IMR-90 (cell line): ENCODE data around the gene NAT10. TPM values are rescaled to one million over a fixed set of nuclear protein-coding genes. Genes with fewer than 3 reads are reported as not detected.
A peak's percentile ranks its signal among the peaks of the same experiment; 100 is the strongest.

Experiments used
- ATAC-seq: fragments of 200-7000 bp; cut with Tn5 transposase; 2 replicates; pipeline ENCODE4 v1.9.1; 2020; ENCODE audit warnings: low read depth, mild to moderate bottlenecking, moderate library complexity
- BruUV-seq: library from RNA; stranded (reverse); fragments of 400-500 nt; replicated peaks from 2 replicates; lab custom pipeline; 2021; lab: Mats Ljungman, UMichigan
- CTCF ChIA-PET: fragments of 300-600 bp; formaldehyde crosslinking; extraction: SDS; loops from one replicate; lab custom pipeline; 2021; ENCODE audit warnings: antibody characterized with exemption; lab: Yijun Ruan, JAX
- POLR2A ChIA-PET: fragments of 300-600 bp; sonication (Branson Sonifier 250); formaldehyde crosslinking; loops from one replicate; lab custom pipeline; 2022; ENCODE audit warnings: antibody characterized with exemption; ENCODE audit not compliant: unreplicated experiment; lab: Charles Lee
- DNase-seq: peaks from one replicate; pipeline ENCODE4 v3.0.0; 2013
- H2AFZ ChIP-seq: replicated peaks from 2 replicates; pipeline ENCODE3; 2013; ENCODE audit warnings: low read length, mild to moderate bottlenecking; ENCODE audit not compliant: poor library complexity
- H2AK5ac ChIP-seq: 2 replicates; pipeline ENCODE4 v1.6.1; 2013; ENCODE audit warnings: low read depth, low read length, inconsistent platforms
- H2AK9ac ChIP-seq: replicated peaks from 2 replicates; pipeline ENCODE3; 2013; ENCODE audit warnings: mild to moderate bottlenecking, low read depth, low read length, moderate library complexity; ENCODE audit not compliant: poor library complexity
- H2BK120ac ChIP-seq: 2 replicates; pipeline ENCODE4 v1.6.1; 2013; ENCODE audit warnings: low read depth, low read length, inconsistent platforms
- H2BK15ac ChIP-seq: 3 replicates; pipeline ENCODE4 v1.6.1; 2013; ENCODE audit warnings: low read depth, low read length, inconsistent platforms
- H2BK20ac ChIP-seq: 2 replicates; pipeline ENCODE4 v1.6.1; 2013; ENCODE audit warnings: low read depth, mild to moderate bottlenecking, inconsistent platforms, low read length, moderate library complexity
- H2BK5ac ChIP-seq: 2 replicates; pipeline ENCODE4 v1.6.1; 2013; ENCODE audit warnings: mild to moderate bottlenecking, low read depth, low read length, inconsistent platforms; ENCODE audit not compliant: poor library complexity, severe bottlenecking
- H3K14ac ChIP-seq: replicated peaks from 2 replicates; pipeline ENCODE4 v1.6.1; 2013; ENCODE audit warnings: low read depth, low read length, inconsistent platforms
- H3K18ac ChIP-seq: 2 replicates; pipeline ENCODE4 v1.6.1; 2013; ENCODE audit warnings: low read depth, low read length, control low read depth
- H3K23ac ChIP-seq: 2 replicates; pipeline ENCODE4 v1.6.1; 2013; ENCODE audit warnings: low read depth, low read length, inconsistent platforms
- H3K27ac ChIP-seq: 2 replicates; pipeline ENCODE4 v1.5.1; 2013; ENCODE audit warnings: mild to moderate bottlenecking, control low read depth, low read length; ENCODE audit not compliant: insufficient read depth
- H3K27me3 ChIP-seq: 2 replicates; pipeline ENCODE4 v1.6.1; 2013; ENCODE audit warnings: low read length; ENCODE audit not compliant: control insufficient read depth, insufficient read depth
- H3K36me3 ChIP-seq: 2 replicates; pipeline ENCODE4 v1.6.1; 2013; ENCODE audit warnings: low read length, mixed read lengths; ENCODE audit not compliant: control insufficient read depth, insufficient read depth
- H3K4ac ChIP-seq: 2 replicates; pipeline ENCODE4 v1.6.1; 2013; ENCODE audit warnings: low read depth, low read length, inconsistent platforms
- H3K4me1 ChIP-seq: 2 replicates; pipeline ENCODE4 v1.6.1; 2013; ENCODE audit warnings: low read length, mixed read lengths; ENCODE audit not compliant: control insufficient read depth, insufficient read depth
- H3K4me2 ChIP-seq: 2 replicates; pipeline ENCODE4 v1.6.1; 2013; ENCODE audit warnings: low read depth, mild to moderate bottlenecking, control low read depth, low read length, moderate library complexity
- H3K4me3 ChIP-seq: 2 replicates; pipeline ENCODE4 v1.5.1; 2013; ENCODE audit warnings: low read depth, mild to moderate bottlenecking, control low read depth, low read length, moderate library complexity; ENCODE audit not compliant: insufficient read depth
- H3K56ac ChIP-seq: 2 replicates; pipeline ENCODE4 v1.6.1; 2013; ENCODE audit warnings: low read length, inconsistent platforms; ENCODE audit not compliant: insufficient read depth; ENCODE audit errors: extremely low read depth
- H3K79me1 ChIP-seq, 2 experiments: 2 replicates each; pipeline ENCODE4 v1.6.1; 2013; ENCODE audit warnings: low read length in 2 of 2, inconsistent platforms in 1 of 2, low read depth in 1 of 2
- H3K9ac ChIP-seq: 2 replicates; pipeline ENCODE4 v1.6.1; 2013; ENCODE audit warnings: low read depth, low read length, control low read depth
- H3K9me1 ChIP-seq: 2 replicates; pipeline ENCODE4 v1.6.1; 2013; ENCODE audit warnings: low read length, inconsistent platforms; ENCODE audit not compliant: insufficient read depth
- H3K9me3 ChIP-seq: 2 replicates; pipeline ENCODE4 v1.6.1; 2013; ENCODE audit warnings: low read length; ENCODE audit not compliant: control insufficient read depth, insufficient read depth
- H4K20me1 ChIP-seq: 2 replicates; pipeline ENCODE4 v1.6.1; 2013; ENCODE audit warnings: low read length, inconsistent platforms; ENCODE audit not compliant: insufficient read depth
- H4K5ac ChIP-seq: 2 replicates; pipeline ENCODE4 v1.6.1; 2013; ENCODE audit warnings: mild to moderate bottlenecking, low read depth, low read length, control low read depth
- H4K8ac ChIP-seq, 2 experiments: 2 replicates each; pipeline ENCODE4 v1.6.1; 2013; ENCODE audit warnings: low read depth in 2 of 2, low read length in 2 of 2, control low read depth in 1 of 2, inconsistent platforms in 1 of 2
- H4K91ac ChIP-seq: 2 replicates; pipeline ENCODE4 v1.6.1; 2013; ENCODE audit warnings: low read depth, low read length, inconsistent platforms; ENCODE audit not compliant: insufficient read depth
- MAFK ChIP-seq: IDR thresholded peaks from 2 replicates; pipeline ENCODE4 v1.6.1; 2012; ENCODE audit warnings: low read depth, low read length, improper control_type of control experiment
- RCOR1 ChIP-seq: IDR thresholded peaks from 2 replicates; pipeline ENCODE4 v1.6.1; 2012; ENCODE audit warnings: mild to moderate bottlenecking, low read length, improper control_type of control experiment; ENCODE audit not compliant: insufficient replicate concordance
- WGBS, 2 experiments: methylation state at CpG; one replicate each; pipeline versions ENCODE4 v1.1.5 to v1.1.7; 2013; ENCODE audit warnings: missing lambda C conversion rate in 2 of 2; ENCODE audit not compliant: insufficient read length in 1 of 2; ENCODE audit errors: extremely low coverage in 2 of 2; 5-methylcytosine and 5-hydroxymethylcytosine counted together
- dilution Hi-C: fragments of 300-500 bp; cut with HindIII; formaldehyde crosslinking; loops from one replicate; pipeline ENCODE4 v1.14.3; 2018; ENCODE audit warnings: low sequenced_read_pairs; ENCODE audit not compliant: unreplicated experiment
- in situ Hi-C: fragments of 300-500 bp; cut with MboI; formaldehyde crosslinking; loops from 3 replicates; pipeline ENCODE4 v1.14.3; 2019; ENCODE audit warnings: low sequenced_read_pairs, inconsistent platforms, mixed read lengths
- intact Hi-C: fragments of 100-400 bp; cut with micrococcal nuclease; formaldehyde crosslinking; loops from 2 replicates; pipeline ENCODE4 v1.10.0; 2022
- polyA plus RNA-seq, 3 experiments: library from polyadenylated mRNA; depleted of rRNA; stranded (reverse); fragments of >200 nt; gene quantifications; 2 replicates each; pipeline ENCODE4 v1.2.3, GENCODE V29; 2012; ENCODE audit warnings: low replicate concordance in 1 of 3
- total RNA-seq: library from RNA; depleted of rRNA; stranded (reverse); fragments of >200 nt; gene quantifications from 2 replicates; pipeline ENCODE4 v1.2.3, GENCODE V29; 2012
- TF ChIP-seq, protein P1 (sequence below): fragments of 150-350 bp; IDR thresholded peaks from 2 replicates; pipeline ENCODE4 v1.6.1; 2017; ENCODE audit warnings: mild to moderate bottlenecking, antibody characterized with exemption, low read length, low read depth

NAT10 gene
- total and polyA plus RNA-seq, 2 of the 4 experiments (the other 2 are of a cell fraction): 28.1 to 34.8 TPM

DNA sequence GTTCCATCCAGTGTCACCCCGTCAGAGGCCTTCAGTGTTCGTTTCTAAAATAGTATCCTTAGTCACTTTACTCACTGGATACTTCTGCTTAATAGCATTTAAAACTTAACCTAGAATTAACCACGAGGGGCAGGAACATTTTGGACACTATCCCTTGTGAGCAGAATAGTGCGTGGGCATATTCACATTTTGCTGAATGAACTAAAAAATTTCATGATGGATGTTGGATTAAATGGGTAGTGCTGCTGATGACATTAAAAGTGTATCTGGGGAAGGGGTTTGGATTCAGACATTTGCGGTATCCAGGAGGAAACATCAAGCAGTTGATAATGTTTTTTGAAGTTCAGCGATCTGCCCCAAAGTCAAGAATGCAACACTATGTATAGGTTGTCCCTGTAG lies 750 bp upstream of the NAT10 start:
- H3K4ac ChIP-seq: peak overlapping the region; percentile 99
- peak overlapping the region; percentile 91 for H2BK5ac ChIP-seq
- H4K8ac ChIP-seq: peak overlapping the region; percentile 81 to 100
- POLR2A ChIA-PET: interaction anchor here (0.9 kb wide), 1 partner anchor 10 kb away, joined by 4 read pairs; no protein-coding TSS in a partner anchor
- no peak for DNase-seq
- peak overlapping the region; percentile 86; the same call in 1 of the 2 replicates for H3K56ac ChIP-seq
- peak overlapping the region; percentile 99 for H3K14ac ChIP-seq
- H3K4me3 ChIP-seq: peak overlapping the region; percentile 62
- dilution Hi-C loops (no loop called here), in situ Hi-C loops (no loop called here), intact Hi-C loops (loop anchor here (1.0 to 5.0 kb wide), 3 partner anchors 37 to 108 kb away; partner anchors contain the start of gene CAPRIN1)
- H3K4me1 ChIP-seq: peaks cover 2% of the 10 kb centered on the region; the same call in 1 of the 2 replicates
- no peak overlapping the region for H3K18ac ChIP-seq
- no peak overlapping the region for H2BK15ac ChIP-seq
- H3K36me3 ChIP-seq: peaks cover 9% of the 10 kb centered on the region
- H3K27me3 ChIP-seq: no peaks in the 10 kb centered on the region
- H4K5ac ChIP-seq: peak overlapping the region; percentile 87
- H2AFZ ChIP-seq: peak overlapping the region; percentile 96
- no peaks in the 10 kb centered on the region; the same call in 1 of the 2 replicates for H4K20me1 ChIP-seq
- BruUV-seq: no TSS peak
- peaks cover 6 to 32% of the 10 kb centered on the region in 2 experiments for H3K79me1 ChIP-seq
- H3K9me1 ChIP-seq: no peaks in the 10 kb centered on the region
- peak overlapping the region; percentile 90 for H4K91ac ChIP-seq
- H2AK9ac ChIP-seq: peak overlapping the region; percentile 97
- H2BK20ac ChIP-seq: no peak overlapping the region
- CTCF ChIA-PET: no interaction called here
- H3K4me2 ChIP-seq: peak overlapping the region; percentile 70
- peak overlapping the region; percentile 78 for H3K27ac ChIP-seq
- 18% methylated on average over 4 of the region's 6 CpGs; no CpG with 5 or more reads in 1 of the 2 experiments for WGBS, 2 experiments
- H3K23ac ChIP-seq: peak overlapping the region; percentile 95
- peak overlapping the region; percentile 67; the same call in 1 of the 2 replicates for H2BK120ac ChIP-seq
- H3K9ac ChIP-seq: peak overlapping the region; percentile 88
- ATAC-seq: no peak
- H3K9me3 ChIP-seq: no peaks in the 10 kb centered on the region
- H2AK5ac ChIP-seq: 0 out of 2 replicates have a peak overlapping the region, but pooled peaks have one; percentile 88
- TF ChIP-seq MAFK (0 out of 2 replicates have a peak, but pooled peaks have one; percentile 18), RCOR1 (no peak)
- TF ChIP-seq, protein P1, sequence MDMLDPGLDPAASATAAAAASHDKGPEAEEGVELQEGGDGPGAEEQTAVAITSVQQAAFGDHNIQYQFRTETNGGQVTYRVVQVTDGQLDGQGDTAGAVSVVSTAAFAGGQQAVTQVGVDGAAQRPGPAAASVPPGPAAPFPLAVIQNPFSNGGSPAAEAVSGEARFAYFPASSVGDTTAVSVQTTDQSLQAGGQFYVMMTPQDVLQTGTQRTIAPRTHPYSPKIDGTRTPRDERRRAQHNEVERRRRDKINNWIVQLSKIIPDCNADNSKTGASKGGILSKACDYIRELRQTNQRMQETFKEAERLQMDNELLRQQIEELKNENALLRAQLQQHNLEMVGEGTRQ: no peak
